ENCODE measurements around the gene HDAC11.

The HDAC11 gene

DNA sequence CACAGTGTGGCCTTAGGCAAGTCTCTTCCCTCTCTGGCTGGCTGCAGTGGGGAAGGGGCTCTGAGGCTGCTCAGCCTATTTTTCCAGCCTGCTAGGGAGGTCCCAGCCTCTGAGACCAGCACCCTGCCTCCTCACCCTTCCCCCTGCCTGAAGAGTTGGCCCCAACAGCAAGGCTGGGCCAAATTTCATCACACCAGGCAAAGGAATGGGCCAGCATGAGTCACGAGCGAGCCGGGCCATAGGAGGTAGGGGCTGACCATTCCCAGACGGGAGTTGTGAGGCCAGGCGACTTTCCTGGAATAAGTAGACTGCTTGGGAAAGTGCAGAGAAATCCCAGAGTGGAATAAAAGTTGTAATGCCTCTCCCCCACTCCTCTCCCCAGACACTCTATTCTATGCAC lies 63.1 kb downstream of the HDAC11 start:
- no peak overlapping the region for H3K4me3 ChIP-seq
- H3K27ac ChIP-seq = no peak overlapping the region
- no peaks in the 10 kb centered on the region for H3K36me3 ChIP-seq (ENCODE audit: insufficient read depth, low read length)
- TF ChIP-seq EZH2 (IDR thresholded peaks at IDR 0.05) = no peak
- TF ChIP-seq FOXP2 (optimal IDR thresholded peaks at IDR 0.05; ENCODE audit: control extremely low read depth, extremely low read length, insufficient read depth) = no peak
- H3K9ac ChIP-seq (ENCODE audit: insufficient read length) = no peak overlapping the region
- H3K9me3 ChIP-seq (ENCODE audit: low read depth, low read length) = no peaks in the 10 kb centered on the region
- no peak for DNase-seq (ENCODE audit: low read depth, low spot score)

DNA sequence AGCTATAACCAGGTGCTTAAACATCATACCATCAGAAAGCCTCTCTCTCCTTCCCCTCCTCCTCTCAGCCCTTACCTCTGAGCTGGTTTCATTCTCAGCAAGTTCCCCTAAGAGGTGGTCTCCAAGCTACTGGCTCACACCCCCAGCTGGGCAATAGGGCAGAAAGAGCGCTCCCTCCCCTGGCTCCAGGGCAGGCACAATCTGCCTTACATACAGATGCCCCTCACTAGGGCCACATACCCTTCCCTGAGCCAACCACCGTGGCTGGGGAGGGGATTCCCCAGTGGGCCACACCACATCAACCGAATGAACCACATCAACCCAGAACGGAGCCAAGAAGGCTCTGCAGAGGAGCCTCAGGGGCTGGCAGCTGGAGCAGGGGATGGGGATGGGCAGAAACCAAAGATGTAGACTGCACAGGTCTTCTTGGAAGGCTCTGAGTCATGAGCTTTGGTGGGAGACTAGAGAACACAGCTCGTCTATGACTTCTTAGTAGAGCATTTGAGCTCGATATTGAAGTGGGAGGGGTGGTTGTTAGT lies 64.3 kb downstream of the HDAC11 start:
- no peak overlapping the region for H3K9ac ChIP-seq (ENCODE audit: insufficient read length)
- no peak overlapping the region for H3K27ac ChIP-seq
- no peaks in the 10 kb centered on the region for H3K36me3 ChIP-seq (ENCODE audit: insufficient read depth, low read length)
- H3K4me3 ChIP-seq = no peak overlapping the region
- TF ChIP-seq POLR2AphosphoS5 (IDR thresholded peaks at IDR 0.05; ENCODE audit: borderline replicate concordance, low read depth, low read length) (no peak), EZH2 (IDR thresholded peaks at IDR 0.05) (no peak)
- no peak for DNase-seq (ENCODE audit: low read depth, low spot score)
- no peaks in the 10 kb centered on the region for H3K9me3 ChIP-seq (ENCODE audit: low read depth, low read length)

DNA sequence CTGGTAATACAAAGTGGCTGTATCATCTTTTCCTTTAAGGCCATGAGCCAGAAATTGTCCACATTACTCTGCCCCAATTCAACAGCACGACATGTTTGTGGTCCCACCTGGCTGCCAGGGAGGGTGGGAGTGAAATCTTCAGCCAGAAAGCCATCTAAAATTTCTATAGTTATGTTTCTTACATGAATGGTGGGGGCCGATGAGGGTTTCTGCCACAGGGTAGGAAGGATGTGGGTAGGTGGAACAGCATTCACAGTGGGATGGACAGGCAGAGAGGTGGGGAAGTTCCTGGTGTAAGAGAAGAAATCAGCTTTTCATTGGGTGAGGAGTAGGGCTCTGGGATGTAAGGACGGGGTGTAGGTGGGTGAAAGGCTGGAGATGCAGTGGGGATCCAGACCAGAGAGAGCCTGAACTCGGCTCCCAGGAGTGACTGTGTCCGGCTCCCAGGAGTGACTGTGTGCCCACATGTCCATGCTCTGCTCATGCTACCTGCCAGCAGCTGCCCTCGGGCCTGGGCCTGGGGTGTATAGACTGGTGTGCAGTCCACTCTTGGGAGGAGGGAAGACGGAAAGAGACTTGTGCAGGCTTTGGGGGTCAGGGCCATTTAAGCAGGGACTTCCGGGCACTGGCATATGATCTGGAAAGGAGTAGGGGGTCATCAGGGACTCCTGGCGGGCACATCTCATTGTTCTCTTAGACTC lies 65.0 kb downstream of the HDAC11 start:
- no peak for TF ChIP-seq FOXP2 (optimal IDR thresholded peaks at IDR 0.05; ENCODE audit: control extremely low read depth, extremely low read length, insufficient read depth)
- TF ChIP-seq POLR2AphosphoS5 (IDR thresholded peaks at IDR 0.05; ENCODE audit: borderline replicate concordance, low read depth, low read length) = no peak
- no peak for TF ChIP-seq EZH2 (IDR thresholded peaks at IDR 0.05)
- no peak for DNase-seq (ENCODE audit: low read depth, low spot score)
- H3K9ac ChIP-seq (ENCODE audit: insufficient read length) = no peak overlapping the region
- no peak overlapping the region for H3K27ac ChIP-seq
- H3K36me3 ChIP-seq (ENCODE audit: insufficient read depth, low read length) = no peaks in the 10 kb centered on the region
- no peaks in the 10 kb centered on the region for H3K9me3 ChIP-seq (ENCODE audit: low read depth, low read length)
- no peak overlapping the region for H3K4me3 ChIP-seq

DNA sequence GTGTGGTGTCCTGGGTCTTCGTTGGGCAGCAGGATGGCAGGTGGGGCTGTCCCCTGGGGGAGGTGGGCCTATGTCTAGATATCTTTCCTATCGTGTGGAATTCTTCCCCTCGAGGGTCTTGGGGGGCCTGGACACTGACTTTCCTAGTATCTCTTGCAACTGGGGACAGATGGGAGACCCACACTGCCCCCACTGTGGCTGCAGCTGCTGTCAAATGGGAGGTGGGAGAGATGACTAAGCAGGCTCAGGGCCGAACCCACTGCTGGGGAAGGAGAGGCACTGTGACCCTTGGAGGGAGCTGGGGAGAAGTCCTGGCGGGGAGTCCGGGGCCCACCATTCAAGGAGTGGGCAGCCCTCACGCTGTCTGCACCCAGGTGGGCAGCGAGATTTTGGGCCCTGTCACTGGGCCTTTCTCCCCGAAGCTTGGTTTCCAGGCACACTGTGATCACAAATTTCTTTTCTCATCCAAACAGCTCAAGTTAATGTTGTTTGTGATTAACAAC lies 65.9 kb downstream of the HDAC11 start:
- H3K9ac ChIP-seq (ENCODE audit: insufficient read length) = no peak overlapping the region
- no peaks in the 10 kb centered on the region for H3K9me3 ChIP-seq (ENCODE audit: low read depth, low read length)
- no peaks in the 10 kb centered on the region for H3K36me3 ChIP-seq (ENCODE audit: insufficient read depth, low read length)
- no peak for TF ChIP-seq EZH2 (IDR thresholded peaks at IDR 0.05)
- no peak for TF ChIP-seq FOXP2 (optimal IDR thresholded peaks at IDR 0.05; ENCODE audit: control extremely low read depth, extremely low read length, insufficient read depth)
- TF ChIP-seq POLR2AphosphoS5 (IDR thresholded peaks at IDR 0.05; ENCODE audit: borderline replicate concordance, low read depth, low read length) = no peak
- no peak overlapping the region for H3K27ac ChIP-seq
- DNase-seq (ENCODE audit: low read depth, low spot score) = no peak
- no peak overlapping the region for H3K4me3 ChIP-seq

DNA sequence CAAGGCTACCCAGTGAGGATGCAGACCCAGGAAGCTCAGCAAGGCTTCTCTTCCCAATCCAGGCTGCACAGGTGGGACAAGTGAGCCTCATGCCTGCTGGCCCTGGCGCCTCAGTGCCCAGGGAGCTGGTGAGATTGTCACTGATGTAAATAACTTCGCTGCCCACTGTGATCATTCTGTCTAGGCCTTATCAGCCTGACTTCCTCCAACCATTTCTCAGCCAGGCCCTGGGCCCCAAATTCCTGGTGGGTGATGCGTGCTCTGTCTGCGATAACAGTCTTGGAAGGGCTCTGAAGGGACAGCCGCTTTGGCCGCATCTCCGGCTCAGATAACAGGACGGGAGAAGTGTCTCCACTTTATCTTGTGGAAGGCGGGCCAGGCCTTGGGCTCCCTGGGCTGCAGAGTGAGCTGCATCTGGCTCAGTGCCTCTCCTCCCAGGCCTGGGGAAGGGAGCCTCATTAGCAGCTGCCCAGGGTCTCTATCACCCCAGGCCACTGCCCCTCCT lies 66.6 kb downstream of the HDAC11 start:
- Histone ChIP-seq H3K9me3 (ENCODE audit: low read depth, low read length) (no peaks in the 10 kb centered on the region), H3K4me3 (no peak overlapping the region), H3K9ac (ENCODE audit: insufficient read length) (no peak overlapping the region), H3K27ac (no peak overlapping the region), H3K36me3 (ENCODE audit: insufficient read depth, low read length) (no peaks in the 10 kb centered on the region)
- DNase-seq (ENCODE audit: low read depth, low spot score) = no peak
- TF ChIP-seq EZH2 (IDR thresholded peaks at IDR 0.05) (no peak), FOXP2 (optimal IDR thresholded peaks at IDR 0.05; ENCODE audit: control extremely low read depth, extremely low read length, insufficient read depth) (no peak), POLR2AphosphoS5 (IDR thresholded peaks at IDR 0.05; ENCODE audit: borderline replicate concordance, low read depth, low read length) (no peak)

DNA sequence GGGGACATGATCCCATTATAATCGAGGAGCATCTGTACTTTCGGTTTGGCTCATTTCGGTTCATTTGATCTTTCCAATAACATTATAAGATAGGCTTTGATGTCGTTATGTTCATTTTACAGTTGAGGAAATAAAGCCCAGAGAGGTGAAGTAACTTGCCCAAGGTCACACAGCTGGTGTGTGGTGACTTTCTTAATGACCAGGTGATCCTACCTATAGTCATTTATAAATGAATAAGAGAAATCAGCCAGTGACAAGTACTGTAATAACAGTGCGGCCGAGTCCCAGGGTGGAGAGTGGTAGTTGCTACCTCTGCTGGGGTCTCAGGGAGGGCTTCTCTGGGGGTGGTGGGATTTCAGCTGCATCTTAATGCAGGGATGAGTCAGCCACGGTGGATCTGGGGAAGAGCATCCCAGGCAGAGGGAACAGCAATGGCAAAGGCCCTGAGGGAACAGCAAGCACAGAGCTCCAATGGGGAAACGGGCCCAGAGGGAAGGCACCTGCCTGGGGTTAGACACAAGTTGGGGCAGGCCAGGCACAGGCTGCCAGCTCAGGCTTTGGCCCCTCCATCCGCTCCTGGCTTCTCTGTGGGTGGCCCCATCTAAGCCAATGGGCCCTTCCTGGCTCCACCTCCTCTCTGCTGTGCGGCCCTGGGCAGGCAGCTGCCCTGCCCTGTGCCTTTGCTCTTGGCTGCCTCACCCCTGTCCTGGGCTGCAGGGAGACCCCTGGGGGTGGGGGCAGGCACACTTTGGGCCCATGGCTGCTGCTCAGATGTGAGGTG lies 67.7 kb downstream of the HDAC11 start:
- Histone ChIP-seq H3K9ac (ENCODE audit: insufficient read length) (no peak overlapping the region), H3K9me3 (ENCODE audit: low read depth, low read length) (no peaks in the 10 kb centered on the region), H3K27ac (no peak overlapping the region), H3K36me3 (ENCODE audit: insufficient read depth, low read length) (no peaks in the 10 kb centered on the region), H3K4me3 (no peak overlapping the region)
- no peak for TF ChIP-seq EZH2 (IDR thresholded peaks at IDR 0.05)
- no peak for TF ChIP-seq POLR2AphosphoS5 (IDR thresholded peaks at IDR 0.05; ENCODE audit: borderline replicate concordance, low read depth, low read length)
- no peak for TF ChIP-seq FOXP2 (optimal IDR thresholded peaks at IDR 0.05; ENCODE audit: control extremely low read depth, extremely low read length, insufficient read depth)
- DNase-seq (ENCODE audit: low read depth, low spot score) = no peak

DNA sequence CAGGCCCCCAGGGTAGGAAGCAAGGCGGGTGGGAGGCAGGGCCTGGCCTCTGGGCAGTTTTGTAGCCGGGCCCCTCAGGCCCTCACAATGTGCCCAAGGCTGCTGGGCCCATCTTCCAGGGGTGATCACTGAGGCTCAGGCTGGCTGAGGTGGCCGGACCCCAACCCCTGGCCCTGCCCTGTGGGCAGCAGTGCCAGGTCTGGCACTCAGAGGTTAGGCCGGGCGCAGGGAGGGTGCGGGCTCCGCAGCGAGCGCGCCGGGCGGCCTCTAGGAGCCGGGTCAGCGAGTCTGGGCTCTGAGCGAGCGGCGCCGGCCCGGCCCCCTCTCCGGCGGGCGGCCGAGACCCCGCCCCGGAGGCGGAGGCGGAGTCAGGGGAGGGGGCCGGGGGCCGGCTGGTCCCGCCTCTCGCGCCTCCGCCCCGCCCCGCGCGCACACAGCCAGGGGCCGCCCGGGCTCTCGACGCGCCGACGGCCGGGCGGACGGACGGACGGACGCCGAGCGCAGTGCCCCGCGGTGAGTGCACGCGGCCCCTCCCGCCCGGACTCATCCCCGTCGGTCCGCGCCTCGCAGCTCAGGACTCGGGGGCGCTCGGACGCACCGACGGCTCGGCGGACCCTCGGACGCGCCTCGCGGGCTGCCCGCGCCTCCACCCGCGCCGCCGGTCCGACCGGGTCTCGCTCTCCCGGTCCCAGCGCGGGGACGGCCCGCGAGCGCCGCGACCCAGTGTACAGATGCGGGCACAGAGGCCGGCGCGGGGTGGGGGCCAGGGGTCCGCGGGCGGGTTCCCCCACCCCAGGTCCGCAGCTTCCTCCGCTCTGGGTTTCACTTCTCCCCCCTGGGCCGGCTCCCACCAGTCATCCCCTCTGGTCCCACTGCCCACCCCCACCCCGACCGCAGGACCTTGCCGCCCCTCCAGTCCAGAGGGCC lies 68.9 kb downstream of the HDAC11 start, which contains the start of gene FBLN2:
TSS of gene FBLN2 (plus strand) at position 430 of the 927 bp plus-strand sequence. CDS start 21,231 bp downstream, outside the sequence.
- no peak within 1 kb of the TSS for H3K27ac ChIP-seq
- no peak for DNase-seq (ENCODE audit: low read depth, low spot score)
- H3K9me3 ChIP-seq (ENCODE audit: low read depth, low read length) = no peaks in the 10 kb centered on the region
- no peak for TF ChIP-seq EZH2 (IDR thresholded peaks at IDR 0.05)
- no peak for TF ChIP-seq FOXP2 (optimal IDR thresholded peaks at IDR 0.05; ENCODE audit: control extremely low read depth, extremely low read length, insufficient read depth)
- no peak for TF ChIP-seq POLR2AphosphoS5 (IDR thresholded peaks at IDR 0.05; ENCODE audit: borderline replicate concordance, low read depth, low read length)
- H3K36me3 ChIP-seq (ENCODE audit: insufficient read depth, low read length) = no peaks in the 10 kb centered on the region
- H3K9ac ChIP-seq (ENCODE audit: insufficient read length) = no peak within 1 kb of the TSS
- no peak within 1 kb of the TSS for H3K4me3 ChIP-seq
